GM21390 (cell line): ENCODE measurements around the gene SLC7A1.

Experiments used
- ATAC-seq: cut with Tn5 transposase; IDR thresholded peaks from one replicate; pipeline ENCODE4 v1.9.1; 2021; ENCODE audit not compliant: unreplicated experiment

Gene SLC7A1

DNA sequence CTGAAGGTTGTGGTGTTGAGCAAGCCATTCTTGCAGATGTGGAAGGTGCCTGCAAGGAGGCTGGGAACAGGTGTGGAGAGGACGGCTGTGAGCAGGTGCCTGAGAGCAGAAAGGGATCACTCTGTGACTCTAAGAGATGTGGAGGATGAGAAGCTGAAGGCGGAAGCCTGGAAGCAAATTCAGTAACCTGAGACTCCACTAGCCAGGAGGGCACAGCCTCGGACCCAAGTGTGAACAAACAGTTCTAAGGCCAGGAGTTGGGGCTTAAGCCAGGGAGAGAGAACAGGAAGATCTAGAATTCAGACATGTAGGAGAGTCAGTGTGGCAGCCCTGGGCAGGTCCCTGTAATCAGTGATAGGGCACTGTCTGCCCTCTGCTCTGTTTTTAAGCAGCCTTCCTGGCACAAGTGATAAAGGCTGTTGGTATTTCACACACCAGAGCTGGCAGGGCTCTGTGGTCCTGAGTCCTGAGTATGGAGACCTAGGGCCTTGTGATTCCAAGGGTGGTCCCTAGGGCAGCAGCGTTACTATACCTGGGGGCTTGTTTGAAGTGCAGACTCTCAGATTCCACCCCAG, 131.3 kb downstream of the SLC7A1 start:
- no peak for ATAC-seq

DNA sequence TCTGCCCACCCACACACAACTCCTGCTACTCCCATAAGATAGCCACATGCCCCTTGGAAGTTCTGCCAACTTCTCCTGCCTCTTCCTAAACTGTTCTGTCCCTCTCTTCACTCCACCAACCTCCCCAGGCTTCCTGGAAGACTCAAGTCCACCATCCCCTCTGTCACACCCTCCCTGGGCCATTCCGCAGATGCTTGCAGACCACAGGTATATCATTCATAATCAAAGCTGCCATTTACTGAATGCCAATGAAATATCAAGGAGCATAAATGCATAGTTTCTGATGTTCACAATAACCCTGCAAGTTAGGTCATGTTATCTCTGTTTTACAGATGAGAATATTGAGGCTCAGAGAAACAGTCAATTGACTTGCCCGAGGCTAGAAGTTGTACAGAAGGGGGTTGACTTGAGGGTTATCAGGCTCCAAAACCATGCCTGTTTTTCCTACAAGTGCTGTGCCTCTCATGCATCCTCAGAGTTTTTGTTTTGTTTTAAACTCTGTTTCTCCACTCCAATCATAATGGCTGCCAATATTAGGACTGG, 135.6 kb downstream of the SLC7A1 start:
- no peak for ATAC-seq
